GM19240 (cell line): Measurements from ENCODE around the gene KCTD3.

Experiments used
- DNase-seq: peaks from one replicate; pipeline ENCODE4 v3.0.0; 2011; ENCODE audit warnings: low spot score; ENCODE audit not compliant: insufficient read length

Gene KCTD3

GRCh38 chr1:215566556-215567490 is at the start of gene KCTD3:
KCTD3 (plus strand) TSS chr1:215567304; CDS start chr1:215567686, 382 bp downstream.
- DNase-seq = peak; percentile 6

GRCh38 chr1:215517441-215517891 is 49.6 kb upstream of the KCTD3 start:
- no peak for DNase-seq

GRCh38 chr1:215518594-215518993 is 48.5 kb upstream of the KCTD3 start:
- DNase-seq = no peak

GRCh38 chr1:215521279-215521678 is 45.8 kb upstream of the KCTD3 start:
- DNase-seq = no peak

- DNase-seq = no peak
Observed at GRCh38 chr1:215523128-215523861, 43.8 kb upstream of the KCTD3 start.

DNA sequence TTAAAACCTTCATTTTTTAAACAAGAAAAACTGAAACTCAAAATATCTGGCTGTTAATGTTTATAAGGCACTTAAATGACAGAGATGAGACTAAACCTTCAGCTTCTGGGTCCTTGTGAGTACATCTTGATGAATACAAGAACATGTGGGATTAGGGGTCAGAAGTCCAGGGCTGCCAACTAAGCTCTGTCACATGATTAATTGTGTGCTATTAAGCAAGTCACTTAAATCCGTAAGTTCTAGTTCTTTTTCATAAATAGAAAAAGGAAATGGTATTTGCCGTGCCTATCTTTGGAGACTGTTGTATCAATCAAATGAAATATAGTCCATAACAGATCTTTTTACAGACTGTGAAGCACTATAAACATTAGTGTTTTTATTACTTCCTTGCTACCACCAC is 43.2 kb upstream of the KCTD3 start:
- no peak for DNase-seq

GRCh38 chr1:215526147-215526845 is 40.8 kb upstream of the KCTD3 start:
- no peak for DNase-seq

DNA sequence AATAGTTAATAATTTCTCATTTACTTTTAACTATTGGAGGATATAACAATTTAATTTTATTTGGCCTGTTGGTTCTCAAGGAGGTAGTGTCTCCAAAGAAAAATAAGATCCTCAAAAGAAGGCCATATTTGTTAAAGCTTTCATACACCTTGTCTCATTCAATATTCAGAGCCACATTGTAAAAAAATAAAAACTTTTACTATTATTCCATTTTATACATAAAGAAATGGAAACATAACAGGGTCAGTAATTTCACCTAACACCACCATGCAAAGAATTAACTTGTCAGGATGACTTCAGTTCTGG is 40.3 kb upstream of the KCTD3 start:
- no peak for DNase-seq

- DNase-seq = no peak
Observed at GRCh38 chr1:215529111-215529510, 38.0 kb upstream of the KCTD3 start.

- no peak for DNase-seq
Observed at GRCh38 chr1:215529571-215529970, 37.5 kb upstream of the KCTD3 start.

DNA sequence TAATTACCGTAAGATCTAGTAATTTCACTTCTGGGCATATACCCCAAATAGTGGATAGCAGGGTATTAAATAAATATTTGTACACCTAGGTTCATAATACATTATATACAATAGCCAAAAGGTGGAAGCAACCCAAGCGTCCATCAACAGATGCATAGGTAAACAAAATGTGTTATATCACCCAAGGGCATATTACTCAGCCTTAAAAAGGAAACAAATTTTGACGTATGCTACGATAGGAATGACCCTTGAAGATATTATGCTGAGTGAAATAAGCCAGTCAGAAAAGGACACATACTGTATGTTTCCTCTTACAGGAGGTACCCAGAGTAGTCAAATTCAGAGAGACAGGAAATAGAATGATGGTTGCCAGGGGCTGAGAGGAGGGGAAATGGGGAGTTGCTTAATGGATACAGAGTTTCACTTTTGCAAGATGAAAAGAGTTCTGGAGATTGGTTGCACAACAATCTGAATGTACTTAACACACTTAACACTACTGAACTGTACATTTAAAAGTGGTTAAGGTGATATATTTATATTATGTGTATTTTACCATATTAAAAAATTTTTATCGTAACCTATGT is 36.6 kb upstream of the KCTD3 start:
- no peak for DNase-seq

- DNase-seq = no peak
Observed at GRCh38 chr1:215539803-215540570, 27.1 kb upstream of the KCTD3 start.

- no peak for DNase-seq
Observed at GRCh38 chr1:215542301-215542700, 24.8 kb upstream of the KCTD3 start.

DNA sequence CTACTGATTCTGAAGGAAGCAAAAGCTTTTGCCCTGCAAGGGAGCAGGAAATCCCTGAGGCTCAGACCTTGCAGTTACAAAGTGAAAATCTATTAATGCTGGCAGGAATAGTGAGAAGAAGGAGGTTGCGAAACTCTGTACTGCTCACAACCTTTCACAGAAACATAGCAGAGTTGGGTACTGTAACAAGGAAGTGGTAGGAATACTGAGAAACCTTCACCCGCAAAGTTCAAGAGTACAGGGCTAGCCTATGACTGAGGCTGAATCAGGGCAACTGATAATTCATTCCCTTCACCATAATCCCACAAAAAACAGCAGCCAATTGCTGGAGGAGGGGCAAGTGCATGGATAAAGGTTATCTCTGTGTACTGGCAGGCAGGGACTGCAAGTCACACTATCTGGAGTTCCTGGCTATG is 23.9 kb upstream of the KCTD3 start:
- no peak for DNase-seq

- no peak for DNase-seq
Observed at GRCh38 chr1:215543806-215544205, 23.3 kb upstream of the KCTD3 start.

DNA sequence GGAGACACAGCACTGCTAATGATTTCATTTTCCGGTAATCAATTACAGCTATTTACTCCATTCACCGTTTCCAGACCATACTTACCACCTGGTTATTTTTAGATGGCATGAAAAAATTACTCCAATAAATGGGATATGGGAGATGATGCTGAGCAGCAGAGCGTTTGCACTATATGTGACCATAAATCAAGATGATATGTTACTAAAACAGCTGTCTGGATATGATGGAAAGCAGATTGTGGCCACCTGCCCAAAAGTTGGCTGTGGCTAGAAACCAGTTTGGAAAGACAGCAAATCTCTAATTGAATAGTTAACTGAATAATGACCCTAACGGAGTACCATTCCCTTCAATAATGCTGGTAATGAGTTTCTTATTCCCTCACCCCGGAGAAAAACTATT is 22.5 kb upstream of the KCTD3 start:
- no peak for DNase-seq

- DNase-seq = no peak
Observed at GRCh38 chr1:215545096-215545495, 22.0 kb upstream of the KCTD3 start.

DNA sequence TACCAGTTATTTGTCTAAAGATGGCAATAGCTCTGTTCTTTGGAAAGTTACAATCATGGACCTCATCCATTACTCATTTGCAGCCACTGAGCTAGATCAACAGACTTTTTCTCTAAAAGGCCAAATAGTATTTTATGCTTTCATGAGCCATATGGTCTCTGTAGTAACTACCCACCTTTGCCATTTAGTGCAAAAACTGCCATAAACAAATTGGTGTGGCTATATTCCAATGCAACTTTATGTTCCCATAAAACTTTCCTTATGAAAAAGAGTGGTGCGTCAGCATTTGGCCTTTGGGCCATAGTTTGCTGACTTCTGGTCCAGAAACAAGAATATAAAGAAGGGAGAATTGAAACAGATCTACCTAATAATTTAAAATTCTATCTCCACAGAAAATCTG is 20.1 kb upstream of the KCTD3 start:
- no peak for DNase-seq

GRCh38 chr1:215551806-215552205 is 15.3 kb upstream of the KCTD3 start:
- DNase-seq = no peak

- DNase-seq = no peak
Observed at GRCh38 chr1:215554865-215555264, 12.2 kb upstream of the KCTD3 start.

DNA sequence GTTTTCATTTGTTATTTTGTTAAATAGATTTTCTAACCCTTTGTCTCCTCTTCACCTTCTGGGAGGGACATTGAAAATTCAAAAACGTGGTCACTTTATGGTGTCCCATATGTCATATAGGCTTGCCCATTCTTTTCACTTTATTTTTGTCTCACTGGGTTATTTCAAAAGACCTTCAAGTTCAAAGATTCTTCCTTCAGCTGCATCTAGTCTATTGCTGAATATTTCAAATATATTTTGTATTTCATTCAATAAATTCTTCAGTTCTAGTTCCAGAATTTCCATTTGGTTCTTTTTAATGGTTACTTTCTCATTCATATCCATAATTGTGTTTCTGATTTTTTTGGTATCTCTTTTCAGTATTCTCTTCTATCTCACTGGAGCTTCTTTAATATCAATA is 11.6 kb upstream of the KCTD3 start:
- DNase-seq = no peak
